GM12878 (cell line): ENCODE data around the gene FSIP1.

ENCODE experiments used
- CHD2 ChIP-seq: IDR thresholded peaks from 2 replicates; pipeline ENCODE4 v1.6.1; 2011; ENCODE audit warnings: low read depth, low read length, improper control_type of control experiment, borderline replicate concordance
- POLR2AphosphoS2 ChIP-seq: IDR thresholded peaks from 2 replicates; pipeline ENCODE4 v1.6.1; 2011; ENCODE audit warnings: low read depth, mild to moderate bottlenecking, low read length, improper control_type of control experiment, moderate library complexity
- POLR2AphosphoS5 ChIP-seq: IDR thresholded peaks from 2 replicates; pipeline ENCODE4 v1.6.1; 2011; ENCODE audit warnings: mild to moderate bottlenecking, low read length, inconsistent platforms
- SMARCA5 ChIP-seq: fragments of 450-650 bp; IDR thresholded peaks from 2 replicates; pipeline ENCODE4 v1.6.1; 2017; ENCODE audit warnings: mild to moderate bottlenecking
- SPI1 ChIP-seq: IDR thresholded peaks from 2 replicates; pipeline ENCODE4 v1.6.1; 2011; ENCODE audit warnings: low read depth, mild to moderate bottlenecking, low read length, moderate library complexity, borderline replicate concordance; ENCODE audit not compliant: insufficient read depth
- TBL1XR1 ChIP-seq: IDR thresholded peaks from 2 replicates; pipeline ENCODE4 v1.6.1; 2012; ENCODE audit warnings: low read depth, low read length, improper control_type of control experiment
- TCF12 ChIP-seq: IDR thresholded peaks from 2 replicates; pipeline ENCODE4 v1.6.1; 2011; ENCODE audit warnings: low read depth, mild to moderate bottlenecking, low read length

DNA sequence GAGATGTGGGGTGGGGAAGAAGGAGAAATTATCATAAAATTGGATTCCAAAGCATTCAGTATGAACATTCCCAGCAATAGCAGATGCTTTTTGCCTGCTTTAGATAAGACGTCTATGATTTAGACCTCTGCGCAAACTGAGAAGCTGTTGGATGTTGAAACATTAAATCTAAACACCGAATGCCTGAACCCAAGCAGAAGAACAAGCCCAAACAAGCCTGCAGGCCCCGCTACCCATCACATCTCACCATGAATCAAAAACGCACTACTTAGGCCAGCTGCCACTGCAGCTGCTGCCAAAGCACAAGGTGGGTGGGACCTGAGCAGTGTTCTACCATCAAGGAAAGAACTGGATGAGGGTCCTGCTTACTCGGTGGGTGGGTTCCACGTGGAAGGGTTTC lies 226.2 kb downstream of the FSIP1 start:
- no peak for TF ChIP-seq SMARCA5
- no peak for TF ChIP-seq POLR2AphosphoS5
- no peak for TF ChIP-seq SPI1
- no peak for TF ChIP-seq CHD2
- no peak for TF ChIP-seq TCF12
- TF ChIP-seq POLR2AphosphoS2 = no peak
- no peak for TF ChIP-seq TBL1XR1
